ENCODE data around the gene DUOX2. TPM values are rescaled to one million over a fixed set of nuclear protein-coding genes. Genes with fewer than 3 reads are reported as not detected.

Gene DUOX2
- total RNA-seq, 4 donors from 2014 or later = under 0.01 to 0.86 (median 0.10) TPM

DNA sequence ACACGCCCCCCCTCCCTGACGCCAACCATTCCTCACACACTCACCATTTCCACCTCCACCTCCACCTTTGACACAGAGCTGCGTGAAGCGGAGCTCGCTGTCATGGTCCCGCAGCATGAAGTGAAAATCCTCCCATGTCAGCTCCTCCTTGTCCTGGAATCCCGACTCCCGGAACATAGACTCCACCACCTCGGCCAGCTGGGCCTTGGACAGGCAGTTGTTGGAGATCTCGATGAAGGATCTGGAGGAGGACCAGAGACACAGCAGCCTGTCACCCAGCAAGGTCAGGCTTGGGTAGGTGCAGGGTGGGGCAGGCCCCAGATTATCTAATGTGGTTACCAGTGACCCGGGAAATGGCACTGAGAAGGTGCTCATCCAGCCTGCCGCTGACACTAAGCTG, 12.2 kb downstream of the DUOX2 start:
- H3K4me1 ChIP-seq = no peaks in the 10 kb centered on the region
- no peak overlapping the region for H3K4me3 ChIP-seq
- TF ChIP-seq EP300 (IDR thresholded peaks at IDR 0.05) (no peak), POLR2A (IDR thresholded peaks at IDR 0.05; ENCODE audit: low read depth) (no peak), POLR2AphosphoS5 (IDR thresholded peaks at IDR 0.05) (no peak)
- TF ChIP-seq, protein P1, sequence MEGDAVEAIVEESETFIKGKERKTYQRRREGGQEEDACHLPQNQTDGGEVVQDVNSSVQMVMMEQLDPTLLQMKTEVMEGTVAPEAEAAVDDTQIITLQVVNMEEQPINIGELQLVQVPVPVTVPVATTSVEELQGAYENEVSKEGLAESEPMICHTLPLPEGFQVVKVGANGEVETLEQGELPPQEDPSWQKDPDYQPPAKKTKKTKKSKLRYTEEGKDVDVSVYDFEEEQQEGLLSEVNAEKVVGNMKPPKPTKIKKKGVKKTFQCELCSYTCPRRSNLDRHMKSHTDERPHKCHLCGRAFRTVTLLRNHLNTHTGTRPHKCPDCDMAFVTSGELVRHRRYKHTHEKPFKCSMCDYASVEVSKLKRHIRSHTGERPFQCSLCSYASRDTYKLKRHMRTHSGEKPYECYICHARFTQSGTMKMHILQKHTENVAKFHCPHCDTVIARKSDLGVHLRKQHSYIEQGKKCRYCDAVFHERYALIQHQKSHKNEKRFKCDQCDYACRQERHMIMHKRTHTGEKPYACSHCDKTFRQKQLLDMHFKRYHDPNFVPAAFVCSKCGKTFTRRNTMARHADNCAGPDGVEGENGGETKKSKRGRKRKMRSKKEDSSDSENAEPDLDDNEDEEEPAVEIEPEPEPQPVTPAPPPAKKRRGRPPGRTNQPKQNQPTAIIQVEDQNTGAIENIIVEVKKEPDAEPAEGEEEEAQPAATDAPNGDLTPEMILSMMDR (IDR thresholded peaks at IDR 0.05) = no peak
- H3K27ac ChIP-seq (replicated peaks in 1 of 4) = no peak overlapping the region
- 89% methylated on average over 12 of the region's 12 CpGs for WGBS
- DNase-seq (ENCODE audit: extremely low spot score) = no peak
- H3K9me3 ChIP-seq = no peaks in the 10 kb centered on the region
- intact Hi-C loops (cut with DNase I) = no loop called here
- no peaks in the 10 kb centered on the region for H3K36me3 ChIP-seq
- peaks cover 0 to 5% (median 0%) of the 10 kb centered on the region in 4 donors for H3K27me3 ChIP-seq

DNA sequence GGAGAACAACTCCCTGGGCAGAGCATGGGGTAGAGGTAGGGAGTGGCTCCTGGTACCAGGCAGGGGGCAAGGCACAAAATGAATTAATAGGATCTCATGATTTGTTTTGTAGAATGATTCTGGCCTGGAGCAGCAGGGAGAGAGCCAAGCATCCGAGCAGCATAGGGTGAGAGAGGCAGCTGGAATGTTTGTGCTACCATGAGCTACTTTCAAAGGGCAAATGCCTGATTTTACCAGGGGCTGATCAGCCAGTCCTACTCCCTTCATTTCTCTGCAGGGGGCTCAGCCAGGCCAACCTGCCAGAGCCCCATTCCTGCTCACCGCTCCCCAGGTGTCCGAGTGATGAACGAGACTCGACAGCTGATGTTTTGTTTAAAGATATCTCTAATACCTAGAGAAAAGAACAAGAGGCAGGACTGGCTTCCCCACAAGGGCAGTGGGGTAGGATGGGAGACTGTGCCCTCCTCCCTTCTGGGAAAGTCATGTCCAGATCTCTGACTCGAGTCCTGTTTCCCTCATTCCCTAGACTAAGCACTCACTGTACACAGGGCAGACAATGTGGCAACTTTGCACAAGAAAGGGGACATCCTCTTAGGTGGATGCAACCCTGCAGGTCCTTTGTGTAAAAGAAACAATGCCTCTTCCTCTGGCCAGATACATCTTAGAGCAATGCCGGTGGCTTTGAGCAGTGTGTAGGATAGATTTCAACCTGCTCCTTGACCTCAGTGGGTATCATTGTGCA, 12.9 kb downstream of the DUOX2 start:
- H3K36me3 ChIP-seq = no peaks in the 10 kb centered on the region
- no peaks in the 10 kb centered on the region for H3K9me3 ChIP-seq
- H3K27me3 ChIP-seq = no peaks in the 10 kb centered on the region
- no peaks in the 10 kb centered on the region for H3K4me1 ChIP-seq
- TF ChIP-seq POLR2AphosphoS5 (IDR thresholded peaks at IDR 0.05) (no peak), EP300 (IDR thresholded peaks at IDR 0.05) (no peak), POLR2A (IDR thresholded peaks at IDR 0.05; ENCODE audit: low read depth) (no peak)
- TF ChIP-seq, protein P1 (IDR thresholded peaks at IDR 0.05) = no peak
- no peak for DNase-seq (ENCODE audit: extremely low spot score)
- no peak overlapping the region for H3K27ac ChIP-seq (replicated peaks in 1 of 4)
- intact Hi-C loops (cut with DNase I) = no loop called here
- WGBS = 48% methylated on average over 6 of the region's 7 CpGs
- H3K4me3 ChIP-seq = no peak overlapping the region

DNA sequence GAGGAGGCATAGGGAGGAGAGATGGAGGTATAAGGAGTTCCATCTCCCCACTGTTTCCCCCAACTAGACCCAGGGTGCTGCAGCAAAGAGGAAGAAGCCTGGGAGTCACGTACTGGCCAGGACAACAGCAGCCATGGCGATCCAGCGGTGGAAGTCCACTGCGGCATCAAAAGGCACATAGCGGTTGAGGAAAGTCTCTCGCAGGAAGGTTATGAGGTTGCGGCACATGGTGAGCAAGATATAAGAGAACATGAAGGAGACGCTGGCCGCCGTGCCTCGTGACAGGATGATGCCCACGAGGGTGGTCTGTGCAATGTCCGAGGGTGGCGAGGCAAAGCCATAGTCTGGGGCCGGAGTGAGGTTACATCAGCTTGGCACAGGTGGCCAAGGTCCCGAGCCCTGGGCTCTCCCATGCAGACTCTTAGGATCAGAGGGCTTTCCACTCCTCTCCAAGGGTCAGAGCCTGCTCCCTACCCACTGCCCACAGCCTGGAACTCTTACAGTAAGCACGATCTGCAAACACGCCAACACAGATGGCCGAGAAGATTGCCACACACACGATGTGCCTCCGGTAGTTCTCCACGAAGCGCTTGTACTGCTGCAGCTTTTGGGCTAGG, 14.3 kb downstream of the DUOX2 start:
- DNase-seq (ENCODE audit: extremely low spot score) = no peak
- 85% methylated on average over 23 of the region's 23 CpGs for WGBS

DNA sequence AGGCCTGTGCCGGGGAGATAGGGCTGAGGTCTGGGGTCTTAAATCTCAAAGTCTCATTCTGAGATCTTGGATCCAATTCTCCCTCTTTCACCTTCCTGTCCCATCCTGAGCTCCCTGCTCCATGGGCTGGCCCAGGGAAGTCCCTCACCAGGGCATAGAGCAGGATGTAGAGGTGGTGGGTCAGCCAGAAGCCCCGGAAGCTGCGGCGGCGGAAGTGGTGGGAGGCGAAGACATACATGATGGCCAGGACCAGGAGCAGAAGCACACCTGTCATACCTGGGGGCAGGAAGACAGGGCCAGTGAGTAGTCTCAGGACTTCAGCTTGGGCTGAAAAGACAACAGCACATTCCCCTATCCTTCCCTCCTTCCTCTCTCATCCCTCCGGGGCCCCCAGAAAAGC, 16.5 kb downstream of the DUOX2 start:
- H3K4me3 ChIP-seq = no peak overlapping the region
- no peaks in the 10 kb centered on the region for H3K36me3 ChIP-seq
- no peaks in the 10 kb centered on the region for H3K27me3 ChIP-seq
- DNase-seq (ENCODE audit: extremely low spot score) = no peak
- H3K27ac ChIP-seq (replicated peaks in 1 of 4) = no peak overlapping the region
- intact Hi-C loops (cut with DNase I) = no loop called here
- no peaks in the 10 kb centered on the region for H3K4me1 ChIP-seq
- WGBS = 98% methylated on average over 7 of the region's 7 CpGs
- no peak for TF ChIP-seq EP300 (IDR thresholded peaks at IDR 0.05)
- TF ChIP-seq, protein P1 (IDR thresholded peaks at IDR 0.05) = no peak
- TF ChIP-seq POLR2AphosphoS5 (IDR thresholded peaks at IDR 0.05) = no peak
- no peak for TF ChIP-seq POLR2A (IDR thresholded peaks at IDR 0.05; ENCODE audit: low read depth)
- no peaks in the 10 kb centered on the region for H3K9me3 ChIP-seq

More for the DNA sequence above, 14.3 kb downstream of the DUOX2 start:
- Histone ChIP-seq H3K9me3 (no peaks in the 10 kb centered on the region), H3K27ac (replicated peaks in 1 of 4) (no peak overlapping the region), H3K27me3 (no peaks in the 10 kb centered on the region), H3K36me3 (no peaks in the 10 kb centered on the region), H3K4me3 (no peak overlapping the region), H3K4me1 (no peaks in the 10 kb centered on the region)
- intact Hi-C loops (cut with DNase I) = no loop called here
- TF ChIP-seq EP300 (IDR thresholded peaks at IDR 0.05) = no peak

DNA sequence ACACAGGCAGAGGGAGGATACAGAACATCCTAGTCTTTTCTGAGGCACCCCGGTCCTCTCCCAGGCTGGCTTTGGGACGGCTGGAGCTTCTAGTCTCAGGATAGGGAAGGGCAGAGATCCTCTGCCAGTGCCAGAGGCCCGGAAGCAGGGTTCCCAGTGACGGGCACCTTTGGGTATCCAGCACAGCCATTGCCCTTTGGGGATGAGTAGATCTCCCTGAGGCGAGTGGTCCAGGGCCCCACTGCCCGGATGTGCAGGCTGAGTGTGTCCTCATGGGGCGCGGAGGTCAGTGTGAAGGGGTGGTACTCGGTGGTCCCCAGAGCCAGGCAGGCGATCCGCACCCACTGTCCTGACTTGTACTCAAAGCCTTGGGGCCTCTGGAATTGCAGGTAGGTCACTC, 18.3 kb downstream of the DUOX2 start:
- Histone ChIP-seq H3K9me3 (no peaks in the 10 kb centered on the region), H3K4me3 (no peak overlapping the region), H3K4me1 (no peaks in the 10 kb centered on the region), H3K27me3 (peaks cover 0 to 6% (median 0%) of the 10 kb centered on the region in 4 donors), H3K36me3 (no peaks in the 10 kb centered on the region), H3K27ac (replicated peaks in 1 of 4) (no peak overlapping the region)
- intact Hi-C loops (cut with DNase I) = no loop called here
- TF ChIP-seq EP300 (IDR thresholded peaks at IDR 0.05) (no peak), POLR2A (IDR thresholded peaks at IDR 0.05; ENCODE audit: low read depth) (no peak), POLR2AphosphoS5 (IDR thresholded peaks at IDR 0.05) (no peak)
- TF ChIP-seq, protein P1 (IDR thresholded peaks at IDR 0.05) = no peak
- 94% methylated on average over 11 of the region's 11 CpGs for WGBS
- no peak for DNase-seq (ENCODE audit: extremely low spot score)

All from esophagus muscularis mucosa (tissue), 4 donors.